COR-L47 (cell line): ENCODE measurements around the gene STARD8.
"Not testable (repeated sequence)": the region's sequence is repeated elsewhere in the genome, so short reads cannot be mapped to it uniquely, and the experiment has no call there.

Experiments
- DNase-seq: peaks from one replicate; lab custom pipeline; 2025; lab: John Stamatoyannopoulos, UW

STARD8 gene

GRCh38 chrX:68717663-68718442 lies 70.4 kb downstream of the STARD8 start:
- no peak for DNase-seq

GRCh38 chrX:68718443-68718820 lies 71.0 kb downstream of the STARD8 start:
- no peak for DNase-seq

- DNase-seq: no peak
These were observed 71.9 kb downstream of the STARD8 start for GRCh38 chrX:68719181-68719903.

GRCh38 chrX:68719904-68720614 lies 72.6 kb downstream of the STARD8 start:
- DNase-seq: no peak

- DNase-seq: no peak
These were observed 73.4 kb downstream of the STARD8 start for GRCh38 chrX:68720851-68721250.

- no peak for DNase-seq
These were observed 74.1 kb downstream of the STARD8 start for GRCh38 chrX:68721546-68721945.

GRCh38 chrX:68721991-68722860 lies 74.8 kb downstream of the STARD8 start:
- no peak for DNase-seq

- no peak for DNase-seq
These were observed 76.2 kb downstream of the STARD8 start for GRCh38 chrX:68723491-68724155.

GRCh38 chrX:68724531-68725020 lies 77.1 kb downstream of the STARD8 start:
- no peak for DNase-seq

- DNase-seq: no peak
These were observed 78.4 kb downstream of the STARD8 start for GRCh38 chrX:68725756-68726365.

- no peak for DNase-seq
These were observed 78.9 kb downstream of the STARD8 start for GRCh38 chrX:68726366-68726765.

GRCh38 chrX:68727696-68728095 lies 80.2 kb downstream of the STARD8 start:
- no peak for DNase-seq

- DNase-seq: no peak
These were observed 80.7 kb downstream of the STARD8 start for GRCh38 chrX:68728186-68728585.

GRCh38 chrX:68731254-68731653 lies 83.8 kb downstream of the STARD8 start:
- no peak for DNase-seq

GRCh38 chrX:68732906-68733493 lies 85.5 kb downstream of the STARD8 start:
- DNase-seq: peak; percentile 27

- DNase-seq: no peak
These were observed 87.8 kb downstream of the STARD8 start for GRCh38 chrX:68735266-68735665.

- not testable (repeated sequence) for DNase-seq
These were observed 94.4 kb downstream of the STARD8 start for GRCh38 chrX:68741864-68742263.

GRCh38 chrX:68743754-68744153 lies 96.3 kb downstream of the STARD8 start:
- no peak for DNase-seq

GRCh38 chrX:68746988-68747387 lies 99.5 kb downstream of the STARD8 start:
- no peak for DNase-seq

- no peak for DNase-seq
These were observed 100.6 kb downstream of the STARD8 start for GRCh38 chrX:68748030-68748429.
